GM12801 (cell line): ENCODE measurements around the gene ACSF3.

Experiments
- CTCF ChIP-seq: IDR thresholded peaks from one replicate; pipeline ENCODE4 v1.5.1; 2011; ENCODE audit warnings: control low read depth; ENCODE audit not compliant: insufficient read length; ENCODE audit errors: extremely low read depth

The ACSF3 gene

DNA sequence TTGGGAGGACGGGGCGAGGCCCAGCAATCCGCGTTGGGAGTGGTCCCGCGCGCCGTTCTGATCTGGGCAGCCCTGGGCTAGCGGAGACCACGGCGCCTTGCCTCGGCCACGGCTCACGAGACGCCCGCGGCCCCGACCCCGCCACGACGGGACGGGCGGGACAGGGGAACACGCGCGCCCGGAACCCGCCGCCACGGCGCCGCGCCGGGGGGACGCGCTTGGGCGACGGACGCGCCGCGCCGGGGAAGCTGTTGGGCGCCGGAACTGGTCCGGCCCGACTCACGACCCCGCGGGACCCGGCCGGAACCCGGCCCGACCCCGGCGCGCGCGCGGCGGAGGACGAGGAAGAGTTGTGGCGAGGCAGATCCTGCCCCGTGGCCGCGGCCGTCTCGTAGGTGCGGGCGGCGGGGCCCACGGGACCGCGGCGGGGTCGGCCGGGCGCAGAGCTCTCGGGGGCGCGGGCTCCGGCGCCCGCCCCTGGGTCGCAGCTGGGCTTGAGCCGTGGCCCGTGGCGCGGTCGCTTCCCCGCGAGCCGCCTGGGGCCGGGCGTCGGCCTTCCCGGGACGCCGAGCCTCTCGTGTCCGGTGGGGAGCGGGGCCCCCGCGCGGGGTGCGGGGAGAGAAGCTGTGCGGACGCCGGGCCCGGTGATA, at the start of gene ACSF3:
Gene ACSF3 (plus strand): TSS at position 251 of the 650 bp plus-strand sequence. CDS start 6,830 bp downstream, outside the sequence.
- TF ChIP-seq CTCF = no peak

DNA sequence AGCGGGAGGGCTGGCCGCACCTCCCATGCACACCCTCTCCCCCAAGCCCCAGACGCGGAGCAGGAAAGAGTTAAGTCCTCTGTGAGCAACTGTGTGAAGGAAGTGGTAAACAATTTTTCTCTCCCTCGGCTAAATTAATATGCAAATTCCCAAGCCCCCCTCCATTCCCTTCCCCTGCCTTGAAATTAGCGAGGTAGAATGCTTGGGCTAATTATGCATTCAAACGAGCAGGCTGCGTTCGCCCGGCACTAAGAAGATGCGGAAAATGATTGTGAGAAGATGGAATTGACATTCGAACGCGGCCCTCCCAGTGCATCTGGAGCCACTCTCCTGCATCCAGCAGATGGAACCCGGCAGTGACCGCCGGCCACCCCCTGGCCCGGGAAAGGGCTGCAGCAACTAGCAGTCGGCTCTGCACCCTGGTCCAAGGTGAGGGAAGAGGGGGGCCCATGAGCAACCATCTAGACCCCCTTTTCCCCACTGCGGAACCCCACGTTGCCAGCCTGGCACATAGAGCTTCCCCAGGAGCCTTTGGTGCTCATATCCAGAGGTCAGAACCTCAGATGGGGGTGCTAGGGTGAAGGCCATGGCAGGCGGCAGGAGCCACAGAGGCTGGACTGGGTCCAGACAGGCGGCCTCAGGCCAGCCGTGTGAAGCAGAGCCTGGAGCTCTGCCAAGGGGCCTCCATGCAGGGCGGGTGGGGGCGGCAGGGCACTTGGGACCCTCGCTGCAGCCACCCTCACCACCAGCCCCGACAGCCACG, 49.1 kb upstream of the ACSF3 start:
- TF ChIP-seq CTCF = no peak

DNA sequence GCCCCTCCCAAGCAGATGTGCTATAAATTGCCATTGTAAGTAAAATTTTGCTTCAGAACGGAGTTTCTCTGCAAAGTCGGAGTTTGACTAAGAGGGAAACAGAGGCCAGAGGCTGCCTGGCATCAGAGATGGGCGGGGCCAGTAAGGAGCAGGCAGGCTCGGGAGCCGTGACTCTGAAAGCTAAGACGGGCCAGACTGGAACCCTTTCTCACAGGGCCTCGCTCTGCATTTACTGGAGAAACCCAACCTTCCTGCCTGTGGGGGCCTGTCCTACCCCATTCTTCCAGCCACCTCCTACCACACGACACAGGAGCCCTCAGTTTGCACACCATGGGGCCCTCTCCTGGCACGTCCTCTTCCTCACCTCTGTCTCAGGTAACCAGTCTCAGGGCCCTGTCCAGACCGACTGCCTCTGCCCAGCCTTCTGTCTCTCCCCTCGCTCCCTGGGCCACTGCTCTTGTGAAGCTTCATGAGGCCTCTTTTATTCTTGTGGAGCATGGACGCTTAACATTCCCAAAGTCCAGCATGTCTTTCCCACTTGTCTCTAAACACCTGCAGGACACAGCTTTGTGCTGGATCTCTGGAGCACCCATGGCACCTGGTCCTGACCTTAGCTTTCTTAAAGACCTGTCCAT, 48.4 kb upstream of the ACSF3 start:
- TF ChIP-seq CTCF = no peak

DNA sequence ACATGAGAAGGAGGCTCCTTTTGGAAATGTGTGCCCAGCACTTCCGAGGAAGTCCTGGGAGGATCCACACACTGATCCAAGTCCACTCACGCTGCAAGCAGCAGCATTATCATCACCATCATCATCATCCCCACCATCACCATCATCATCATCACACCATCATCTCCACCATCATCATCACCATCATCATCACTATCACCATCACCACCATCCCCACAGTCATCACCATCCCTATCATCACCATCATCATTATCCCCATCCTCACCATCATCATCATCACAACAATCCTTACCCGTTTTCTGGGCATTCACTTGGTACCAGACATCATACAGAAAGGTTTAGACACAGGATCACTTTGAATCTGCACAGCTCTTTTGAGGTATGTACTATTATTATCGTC, 47.8 kb upstream of the ACSF3 start:
- no peak for TF ChIP-seq CTCF

GRCh38 chr16:89046491-89046890, 47.2 kb upstream of the ACSF3 start:
- TF ChIP-seq CTCF = no peak

DNA sequence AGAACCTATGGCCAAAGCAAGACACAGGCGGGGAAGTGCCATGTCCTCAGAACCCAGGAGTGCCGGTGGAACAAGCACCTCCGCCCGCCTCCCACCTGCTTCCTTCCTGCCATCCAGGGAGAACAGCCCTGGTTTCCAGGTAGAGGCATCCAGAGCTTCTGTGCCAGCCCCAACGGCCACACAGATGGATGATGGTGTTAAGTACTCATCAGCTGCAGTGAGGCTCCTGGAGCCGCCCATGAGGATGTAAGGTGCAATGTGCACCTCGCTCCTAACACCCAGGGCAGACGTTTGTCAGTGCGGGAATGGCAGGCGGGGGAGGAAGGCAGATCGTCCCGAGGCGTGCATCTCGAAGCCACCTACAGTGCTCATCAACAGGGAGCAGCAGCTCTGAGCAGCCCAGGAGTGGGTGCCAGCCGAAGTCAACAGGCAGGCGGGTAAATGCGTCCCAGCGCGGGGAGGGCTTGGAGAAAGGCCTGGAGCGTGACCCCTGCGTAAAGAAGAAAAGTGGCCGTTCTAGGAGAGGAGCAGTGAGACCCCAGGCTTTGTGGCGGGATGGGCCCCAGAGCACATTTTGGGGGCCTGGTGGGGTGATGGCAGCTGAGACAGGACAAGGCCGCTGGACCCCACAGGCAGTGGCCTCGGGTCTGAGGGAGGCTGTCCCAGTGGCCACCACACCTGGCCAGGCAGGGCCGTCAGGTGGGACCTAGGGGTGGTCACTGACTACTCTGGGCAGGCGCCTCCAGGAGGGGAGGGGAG, 46.1 kb upstream of the ACSF3 start:
- no peak for TF ChIP-seq CTCF
